Progenitor cell of endocrine pancreas (in vitro differentiated cells): ENCODE data around the gene PON1. TPM values are rescaled to one million over a fixed set of nuclear protein-coding genes. Genes with fewer than 3 reads are reported as not detected.

ENCODE experiments used
- DNase-seq: peaks from one replicate; pipeline ENCODE4 v3.0.0; 2021; ENCODE audit warnings: low spot score; ENCODE audit not compliant: unreplicated experiment
- H3K27ac Mint-ChIP-seq: 2 replicates; pipeline ENCODE4 v1.8.0; 2021; ENCODE audit warnings: mild to moderate bottlenecking, moderate library complexity, mixed read lengths
- H3K27me3 Mint-ChIP-seq: 2 replicates; pipeline ENCODE4 v1.8.0; 2021; ENCODE audit warnings: mixed read lengths
- H3K36me3 Mint-ChIP-seq: 2 replicates; pipeline ENCODE4 v1.8.0; 2022; ENCODE audit warnings: mixed read lengths; ENCODE audit not compliant: insufficient read depth
- H3K4me1 Mint-ChIP-seq: 2 replicates; pipeline ENCODE4 v1.8.0; 2021; ENCODE audit warnings: low read depth, mixed read lengths
- H3K4me3 Mint-ChIP-seq: 2 replicates; pipeline ENCODE4 v1.8.0; 2021; ENCODE audit warnings: low read depth, mild to moderate bottlenecking, moderate library complexity, mixed read lengths
- H3K9me3 Mint-ChIP-seq: 2 replicates; pipeline ENCODE4 v1.8.0; 2021; ENCODE audit warnings: low read depth, mixed read lengths
- total RNA-seq: library from RNA; stranded (reverse); gene quantifications from 2 replicates; pipeline ENCODE4 v1.2.1, GENCODE V29; 2021
- TF ChIP-seq, protein P1 (sequence below): fragments of 200-600 bp; sonication (generic); IDR thresholded peaks from one replicate; pipeline ENCODE4 v1.5.0; 2021; ENCODE audit warnings: antibody characterized with exemption, mild to moderate bottlenecking; ENCODE audit not compliant: unreplicated experiment

PON1 gene
- total RNA-seq, 1 donor from 2014 or later = 0.91 TPM

GRCh38 chr7:95357623-95358022 is 33.3 kb upstream of the PON1 start:
- Mint-ChIP-seq H3K4me3 (no peak overlapping the region), H3K27ac (no peak overlapping the region), H3K36me3 (peaks cover 1% of the 10 kb centered on the region), H3K9me3 (peaks cover 6% of the 10 kb centered on the region), H3K27me3 (no peaks in the 10 kb centered on the region), H3K4me1 (no peaks in the 10 kb centered on the region)
- TF ChIP-seq, protein P1, sequence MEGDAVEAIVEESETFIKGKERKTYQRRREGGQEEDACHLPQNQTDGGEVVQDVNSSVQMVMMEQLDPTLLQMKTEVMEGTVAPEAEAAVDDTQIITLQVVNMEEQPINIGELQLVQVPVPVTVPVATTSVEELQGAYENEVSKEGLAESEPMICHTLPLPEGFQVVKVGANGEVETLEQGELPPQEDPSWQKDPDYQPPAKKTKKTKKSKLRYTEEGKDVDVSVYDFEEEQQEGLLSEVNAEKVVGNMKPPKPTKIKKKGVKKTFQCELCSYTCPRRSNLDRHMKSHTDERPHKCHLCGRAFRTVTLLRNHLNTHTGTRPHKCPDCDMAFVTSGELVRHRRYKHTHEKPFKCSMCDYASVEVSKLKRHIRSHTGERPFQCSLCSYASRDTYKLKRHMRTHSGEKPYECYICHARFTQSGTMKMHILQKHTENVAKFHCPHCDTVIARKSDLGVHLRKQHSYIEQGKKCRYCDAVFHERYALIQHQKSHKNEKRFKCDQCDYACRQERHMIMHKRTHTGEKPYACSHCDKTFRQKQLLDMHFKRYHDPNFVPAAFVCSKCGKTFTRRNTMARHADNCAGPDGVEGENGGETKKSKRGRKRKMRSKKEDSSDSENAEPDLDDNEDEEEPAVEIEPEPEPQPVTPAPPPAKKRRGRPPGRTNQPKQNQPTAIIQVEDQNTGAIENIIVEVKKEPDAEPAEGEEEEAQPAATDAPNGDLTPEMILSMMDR = no peak
- DNase-seq = no peak

DNA sequence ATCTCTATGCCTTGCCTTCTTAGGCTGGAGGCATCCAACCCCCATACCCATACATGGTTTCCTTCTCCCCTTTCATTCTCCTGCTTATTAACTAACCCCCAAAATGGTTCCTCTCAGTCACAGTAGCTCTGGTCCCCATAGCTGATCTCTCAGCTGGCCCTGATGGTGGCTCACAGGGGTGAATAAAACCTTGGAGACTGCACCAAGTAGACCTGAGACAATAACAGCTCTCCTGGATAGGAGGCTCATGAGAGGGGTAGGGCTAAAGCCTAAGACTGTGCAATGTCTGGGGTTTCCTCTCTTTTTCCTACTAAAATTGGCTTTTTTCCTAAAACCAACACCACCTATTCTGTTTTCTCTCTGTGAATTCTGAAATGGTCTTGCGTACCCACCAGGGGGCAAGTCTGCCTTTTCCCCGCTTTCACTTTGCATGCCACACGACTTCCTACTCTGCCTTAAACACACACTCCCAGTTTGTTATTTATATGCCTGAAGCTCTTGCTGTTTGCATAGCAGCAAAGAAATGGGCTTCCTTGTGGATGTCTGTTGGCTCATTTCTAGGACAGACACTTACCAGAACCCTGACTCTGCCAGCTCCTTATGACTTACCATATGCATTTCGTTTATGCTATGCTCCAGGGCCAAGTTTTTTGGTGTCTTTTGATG is 18.4 kb upstream of the PON1 start:
- DNase-seq = no peak
- Mint-ChIP-seq H3K27me3 (no peaks in the 10 kb centered on the region), H3K36me3 (no peaks in the 10 kb centered on the region), H3K4me1 (no peaks in the 10 kb centered on the region), H3K27ac (no peak overlapping the region), H3K4me3 (no peak overlapping the region), H3K9me3 (no peaks in the 10 kb centered on the region)
- TF ChIP-seq, protein P1 = peak; percentile 53

DNA sequence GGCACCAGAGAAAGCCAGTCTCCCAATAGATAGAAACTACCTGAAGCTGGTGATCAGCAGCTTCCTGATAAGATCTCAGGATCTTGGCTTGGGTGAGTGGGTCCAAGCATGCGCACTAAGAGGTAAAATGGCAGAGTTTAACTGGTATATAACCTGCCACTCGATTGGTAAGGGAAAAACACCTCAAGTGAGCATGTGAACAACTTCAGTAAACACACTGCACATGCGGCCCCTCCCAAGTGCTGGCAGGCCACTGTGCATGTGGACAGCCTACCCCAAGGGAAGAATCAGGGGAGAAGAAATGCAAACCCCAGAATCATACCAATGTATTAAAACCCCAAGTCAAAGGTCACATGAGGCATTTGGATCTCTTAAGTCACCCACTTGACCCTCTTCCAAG is 17.7 kb upstream of the PON1 start:
- no peaks in the 10 kb centered on the region for H3K27me3 Mint-ChIP-seq
- no peak overlapping the region for H3K27ac Mint-ChIP-seq
- no peak overlapping the region for H3K4me3 Mint-ChIP-seq
- H3K9me3 Mint-ChIP-seq = no peaks in the 10 kb centered on the region
- TF ChIP-seq, protein P1 = no peak
- no peak for DNase-seq
- H3K4me1 Mint-ChIP-seq = no peaks in the 10 kb centered on the region
- H3K36me3 Mint-ChIP-seq = no peaks in the 10 kb centered on the region

DNA sequence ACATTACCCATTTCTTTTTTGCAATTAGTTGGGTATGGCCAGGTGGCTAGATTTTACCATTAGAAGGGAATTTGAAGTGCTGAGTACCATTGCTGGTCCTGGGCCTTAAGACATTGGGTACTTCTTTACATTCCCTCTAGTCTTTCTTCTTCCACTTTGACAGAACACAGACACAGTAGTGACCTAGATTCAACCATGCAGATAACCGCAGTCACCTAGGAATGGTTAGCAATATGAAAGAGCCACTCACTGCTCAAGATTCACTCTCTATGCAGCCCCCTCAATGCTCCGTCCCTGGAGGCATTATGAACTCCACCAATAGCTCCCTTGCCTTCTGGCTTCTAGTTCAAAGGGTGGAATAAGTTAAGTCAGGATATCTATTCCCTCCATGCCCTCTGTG is 16.2 kb upstream of the PON1 start:
- H3K27me3 Mint-ChIP-seq = no peaks in the 10 kb centered on the region
- no peak for DNase-seq
- no peaks in the 10 kb centered on the region for H3K4me1 Mint-ChIP-seq
- TF ChIP-seq, protein P1 = no peak
- no peak overlapping the region for H3K4me3 Mint-ChIP-seq
- no peaks in the 10 kb centered on the region for H3K9me3 Mint-ChIP-seq
- no peaks in the 10 kb centered on the region for H3K36me3 Mint-ChIP-seq
- H3K27ac Mint-ChIP-seq = no peak overlapping the region

GRCh38 chr7:95338832-95339231 is 14.5 kb upstream of the PON1 start:
- Mint-ChIP-seq H3K4me1 (no peaks in the 10 kb centered on the region), H3K27me3 (no peaks in the 10 kb centered on the region), H3K27ac (no peak overlapping the region), H3K4me3 (no peak overlapping the region), H3K9me3 (no peaks in the 10 kb centered on the region), H3K36me3 (no peaks in the 10 kb centered on the region)
- TF ChIP-seq, protein P1 = no peak
- no peak for DNase-seq
